MG63 (cell line): ENCODE data around the gene FANCC. TPM values are rescaled to one million over a fixed set of nuclear protein-coding genes. Genes with fewer than 3 reads are reported as not detected.

Experiments
- DNase-seq: peaks from one replicate; pipeline ENCODE4 v3.0.0-alpha.2; 2020
- H3K27me3 ChIP-seq: fragments of 250-450 bp; sonication (Bioruptor Pico); 2 replicates; pipeline ENCODE4 v1.5.1; 2020; ENCODE audit warnings: mild to moderate bottlenecking, moderate library complexity
- H3K36me3 ChIP-seq: fragments of 250-450 bp; sonication (Bioruptor Pico); 2 replicates; pipeline ENCODE4 v1.5.1; 2020; ENCODE audit warnings: mild to moderate bottlenecking, moderate library complexity
- H3K4me3 ChIP-seq: fragments of 250-450 bp; sonication (Bioruptor Pico); 2 replicates; pipeline ENCODE4 v1.5.1; 2020; ENCODE audit warnings: mild to moderate bottlenecking, moderate library complexity
- H3K9me3 ChIP-seq: fragments of 250-450 bp; sonication (Bioruptor Pico); 2 replicates; pipeline ENCODE4 v1.5.1; 2020; ENCODE audit warnings: mild to moderate bottlenecking, moderate library complexity
- total RNA-seq: library from RNA; depleted of rRNA; stranded (reverse); fragments of >200 nt; shearing (Covaris generic); gene quantifications from 2 replicates; pipeline ENCODE4 v1.2.3, GENCODE V29; 2014; ENCODE audit warnings: low replicate concordance

The FANCC gene
- total RNA-seq, 1 experiment from 2014 or later: 10.7 TPM

GRCh38 chr9:95077766-95078370 is 239.6 kb downstream of the FANCC start:
- DNase-seq: no peak
- H3K4me3 ChIP-seq: no peak overlapping the region
- H3K36me3 ChIP-seq: peaks cover 84% of the 10 kb centered on the region
- H3K9me3 ChIP-seq: no peaks in the 10 kb centered on the region
- no peaks in the 10 kb centered on the region for H3K27me3 ChIP-seq

- no peaks in the 10 kb centered on the region for H3K9me3 ChIP-seq
- peaks cover 78% of the 10 kb centered on the region for H3K36me3 ChIP-seq
- H3K27me3 ChIP-seq: no peaks in the 10 kb centered on the region
- no peak overlapping the region for H3K4me3 ChIP-seq
- DNase-seq: no peak
Observed at GRCh38 chr9:95077053-95077765, 240.3 kb downstream of the FANCC start.

- Histone ChIP-seq H3K4me3 (no peak overlapping the region), H3K27me3 (no peaks in the 10 kb centered on the region), H3K36me3 (peaks cover 76% of the 10 kb centered on the region), H3K9me3 (no peaks in the 10 kb centered on the region)
- no peak for DNase-seq
Observed at GRCh38 chr9:95076696-95077052, 240.8 kb downstream of the FANCC start.

- Histone ChIP-seq H3K36me3 (peaks cover 73% of the 10 kb centered on the region), H3K9me3 (no peaks in the 10 kb centered on the region), H3K27me3 (no peaks in the 10 kb centered on the region), H3K4me3 (no peak overlapping the region)
- DNase-seq: no peak
Observed at GRCh38 chr9:95075700-95076099, 241.8 kb downstream of the FANCC start.

GRCh38 chr9:95074632-95075031 is 242.9 kb downstream of the FANCC start:
- no peaks in the 10 kb centered on the region for H3K27me3 ChIP-seq
- peaks cover 70% of the 10 kb centered on the region for H3K36me3 ChIP-seq
- DNase-seq: no peak
- H3K4me3 ChIP-seq: no peak overlapping the region
- no peaks in the 10 kb centered on the region for H3K9me3 ChIP-seq

GRCh38 chr9:95073918-95074317 is 243.6 kb downstream of the FANCC start:
- DNase-seq: no peak
- Histone ChIP-seq H3K9me3 (no peaks in the 10 kb centered on the region), H3K36me3 (peaks cover 71% of the 10 kb centered on the region), H3K27me3 (no peaks in the 10 kb centered on the region), H3K4me3 (no peak overlapping the region)

GRCh38 chr9:95073042-95073607 is 244.4 kb downstream of the FANCC start:
- DNase-seq: no peak
- Histone ChIP-seq H3K9me3 (no peaks in the 10 kb centered on the region), H3K4me3 (no peak overlapping the region), H3K36me3 (peaks cover 72% of the 10 kb centered on the region), H3K27me3 (no peaks in the 10 kb centered on the region)

GRCh38 chr9:95071925-95072324 is 245.6 kb downstream of the FANCC start:
- Histone ChIP-seq H3K4me3 (no peak overlapping the region), H3K9me3 (no peaks in the 10 kb centered on the region), H3K27me3 (no peaks in the 10 kb centered on the region), H3K36me3 (peaks cover 74% of the 10 kb centered on the region)
- DNase-seq: no peak

- H3K9me3 ChIP-seq: no peaks in the 10 kb centered on the region
- no peak overlapping the region for H3K4me3 ChIP-seq
- H3K36me3 ChIP-seq: peaks cover 75% of the 10 kb centered on the region
- DNase-seq: no peak
- no peaks in the 10 kb centered on the region for H3K27me3 ChIP-seq
Observed at GRCh38 chr9:95071450-95071849, 246.1 kb downstream of the FANCC start.

- H3K9me3 ChIP-seq: no peaks in the 10 kb centered on the region
- no peak overlapping the region for H3K4me3 ChIP-seq
- no peaks in the 10 kb centered on the region for H3K27me3 ChIP-seq
- H3K36me3 ChIP-seq: peaks cover 77% of the 10 kb centered on the region
- no peak for DNase-seq
Observed at GRCh38 chr9:95070549-95071021, 246.9 kb downstream of the FANCC start.

GRCh38 chr9:95067897-95068296 is 249.6 kb downstream of the FANCC start:
- no peak for DNase-seq
- H3K36me3 ChIP-seq: peaks cover 80% of the 10 kb centered on the region

GRCh38 chr9:95067057-95067456 is 250.5 kb downstream of the FANCC start:
- H3K27me3 ChIP-seq: no peaks in the 10 kb centered on the region
- H3K9me3 ChIP-seq: no peaks in the 10 kb centered on the region
- no peak overlapping the region for H3K4me3 ChIP-seq
- peaks cover 89% of the 10 kb centered on the region for H3K36me3 ChIP-seq
- no peak for DNase-seq

More at GRCh38 chr9:95067897-95068296, 249.6 kb downstream of the FANCC start:
- Histone ChIP-seq H3K27me3 (no peaks in the 10 kb centered on the region), H3K4me3 (no peak overlapping the region), H3K9me3 (no peaks in the 10 kb centered on the region)

- H3K9me3 ChIP-seq: no peaks in the 10 kb centered on the region
- DNase-seq: no peak
- H3K4me3 ChIP-seq: no peak overlapping the region
- H3K36me3 ChIP-seq: peaks cover 92% of the 10 kb centered on the region
- H3K27me3 ChIP-seq: no peaks in the 10 kb centered on the region
Observed at GRCh38 chr9:95065224-95065623, 252.3 kb downstream of the FANCC start.

- Histone ChIP-seq H3K36me3 (peaks cover 89% of the 10 kb centered on the region), H3K4me3 (no peak overlapping the region), H3K9me3 (no peaks in the 10 kb centered on the region), H3K27me3 (no peaks in the 10 kb centered on the region)
- DNase-seq: no peak
Observed at GRCh38 chr9:95063300-95063699, 254.2 kb downstream of the FANCC start.

- DNase-seq: no peak
- H3K9me3 ChIP-seq: no peaks in the 10 kb centered on the region
- H3K4me3 ChIP-seq: no peak overlapping the region
- peaks cover 90% of the 10 kb centered on the region for H3K36me3 ChIP-seq
- no peaks in the 10 kb centered on the region for H3K27me3 ChIP-seq
Observed at GRCh38 chr9:95062596-95063065, 254.9 kb downstream of the FANCC start.

GRCh38 chr9:95061916-95062595 is 255.5 kb downstream of the FANCC start:
- Histone ChIP-seq H3K4me3 (no peak overlapping the region), H3K9me3 (no peaks in the 10 kb centered on the region), H3K27me3 (no peaks in the 10 kb centered on the region), H3K36me3 (peaks cover 90% of the 10 kb centered on the region)
- DNase-seq: no peak

- no peak for DNase-seq
- peaks cover 89% of the 10 kb centered on the region for H3K36me3 ChIP-seq
Observed at GRCh38 chr9:95060916-95061315, 256.6 kb downstream of the FANCC start.

More at GRCh38 chr9:95060916-95061315, 256.6 kb downstream of the FANCC start:
- no peaks in the 10 kb centered on the region for H3K27me3 ChIP-seq
- H3K4me3 ChIP-seq: no peak overlapping the region
- H3K9me3 ChIP-seq: no peaks in the 10 kb centered on the region
